Spleen (tissue), 7 donors: ENCODE results near the gene ERVK3-1.

Experiments used
- CTCF ChIP-seq, 11 experiments: fragments of 200-600 bp in 7 of 11; fragments of 450-650 bp in 4 of 11; sonication (generic) in 4 of 11; IDR thresholded peaks in 8 of 11; conservative IDR thresholded peaks in 3 of 11; 1 replicate in 7 of 11; 2 replicates in 4 of 11; pipeline versions ENCODE4 v1.4.0 to v1.8.0; 2016 to 2021; ENCODE audit warnings: antibody characterized with exemption in 11 of 11, inconsistent platforms in 4 of 11, mild to moderate bottlenecking in 1 of 11
- POLR2A ChIP-seq, 3 donors: fragments of 450-650 bp; IDR thresholded peaks; one replicate each; pipeline ENCODE4 v1.5.1; 2017; ENCODE audit warnings: antibody characterized with exemption in 3 of 3, mild to moderate bottlenecking in 1 of 3
- donor health status: DM: no; HTN: no; CAD: no; lungs with moderate emphysema.
- donor health status: DM: no; HTN: no; CAD: no.
- donor health status: DM: no; HTN: no; CAD: no.

GRCh38 chr19:58356766-58357480 is 51.7 kb downstream of the ERVK3-1 start:
- TF ChIP-seq CTCF (IDR thresholded peaks at IDR 0.05 in 8 of 11, conservative IDR thresholded peaks at IDR 0.05 in 3 of 11) (no peak), POLR2A (IDR thresholded peaks at IDR 0.05) (no peak)
